ENCODE measurements around the gene NABP1.

NABP1 gene

DNA sequence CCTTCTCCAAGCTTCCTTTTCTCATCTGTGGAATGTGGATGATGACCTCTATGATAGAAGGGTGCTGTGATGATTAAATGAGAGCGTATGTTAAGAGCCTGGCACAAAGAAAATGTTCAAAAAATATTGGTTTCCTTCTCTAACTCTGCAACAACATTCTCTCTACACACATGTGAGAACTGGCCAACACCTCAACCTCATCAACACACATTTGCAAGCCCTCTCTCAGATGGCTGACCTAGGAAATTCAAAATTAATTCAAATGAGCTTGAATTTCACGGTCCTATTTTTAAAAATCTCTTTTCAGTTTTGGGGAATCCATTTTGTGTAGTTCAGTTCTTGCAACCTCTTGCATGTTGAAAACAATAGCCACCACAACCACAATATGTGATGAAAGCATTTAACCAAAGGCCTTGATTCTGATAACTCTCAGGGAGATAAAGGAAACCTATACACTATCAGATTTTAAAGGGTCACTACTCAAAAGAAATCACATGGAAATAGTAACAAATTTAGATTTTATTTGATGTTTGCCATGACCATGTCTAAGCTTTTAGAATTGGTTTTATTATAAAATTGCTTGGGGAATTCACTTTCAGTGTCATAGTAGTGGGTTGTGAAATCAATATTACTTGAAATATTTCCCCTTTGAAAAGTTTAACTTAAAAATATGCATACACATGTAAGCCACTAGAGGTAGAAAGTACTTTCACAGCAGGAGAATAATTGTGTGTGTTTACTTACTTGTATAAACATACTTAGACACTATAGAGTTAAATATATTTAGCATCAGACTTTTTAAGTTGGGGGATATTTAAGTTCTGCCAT, 16.6 kb upstream of the NABP1 start:
- no peaks in the 10 kb centered on the region for H3K9me3 Mint-ChIP-seq
- TF ChIP-seq, protein P1, sequence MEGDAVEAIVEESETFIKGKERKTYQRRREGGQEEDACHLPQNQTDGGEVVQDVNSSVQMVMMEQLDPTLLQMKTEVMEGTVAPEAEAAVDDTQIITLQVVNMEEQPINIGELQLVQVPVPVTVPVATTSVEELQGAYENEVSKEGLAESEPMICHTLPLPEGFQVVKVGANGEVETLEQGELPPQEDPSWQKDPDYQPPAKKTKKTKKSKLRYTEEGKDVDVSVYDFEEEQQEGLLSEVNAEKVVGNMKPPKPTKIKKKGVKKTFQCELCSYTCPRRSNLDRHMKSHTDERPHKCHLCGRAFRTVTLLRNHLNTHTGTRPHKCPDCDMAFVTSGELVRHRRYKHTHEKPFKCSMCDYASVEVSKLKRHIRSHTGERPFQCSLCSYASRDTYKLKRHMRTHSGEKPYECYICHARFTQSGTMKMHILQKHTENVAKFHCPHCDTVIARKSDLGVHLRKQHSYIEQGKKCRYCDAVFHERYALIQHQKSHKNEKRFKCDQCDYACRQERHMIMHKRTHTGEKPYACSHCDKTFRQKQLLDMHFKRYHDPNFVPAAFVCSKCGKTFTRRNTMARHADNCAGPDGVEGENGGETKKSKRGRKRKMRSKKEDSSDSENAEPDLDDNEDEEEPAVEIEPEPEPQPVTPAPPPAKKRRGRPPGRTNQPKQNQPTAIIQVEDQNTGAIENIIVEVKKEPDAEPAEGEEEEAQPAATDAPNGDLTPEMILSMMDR (IDR thresholded peaks at IDR 0.05; ENCODE audit: unreplicated experiment in 3 of 3) = no peak
- H3K27ac Mint-ChIP-seq = no peak overlapping the region
- no peak overlapping the region for H3K4me3 Mint-ChIP-seq
- no peaks in the 10 kb centered on the region for H3K4me1 Mint-ChIP-seq
- H3K36me3 Mint-ChIP-seq (ENCODE audit: low read depth) = no peaks in the 10 kb centered on the region
- H3K27me3 Mint-ChIP-seq (ENCODE audit: low read depth) = no peaks in the 10 kb centered on the region

DNA sequence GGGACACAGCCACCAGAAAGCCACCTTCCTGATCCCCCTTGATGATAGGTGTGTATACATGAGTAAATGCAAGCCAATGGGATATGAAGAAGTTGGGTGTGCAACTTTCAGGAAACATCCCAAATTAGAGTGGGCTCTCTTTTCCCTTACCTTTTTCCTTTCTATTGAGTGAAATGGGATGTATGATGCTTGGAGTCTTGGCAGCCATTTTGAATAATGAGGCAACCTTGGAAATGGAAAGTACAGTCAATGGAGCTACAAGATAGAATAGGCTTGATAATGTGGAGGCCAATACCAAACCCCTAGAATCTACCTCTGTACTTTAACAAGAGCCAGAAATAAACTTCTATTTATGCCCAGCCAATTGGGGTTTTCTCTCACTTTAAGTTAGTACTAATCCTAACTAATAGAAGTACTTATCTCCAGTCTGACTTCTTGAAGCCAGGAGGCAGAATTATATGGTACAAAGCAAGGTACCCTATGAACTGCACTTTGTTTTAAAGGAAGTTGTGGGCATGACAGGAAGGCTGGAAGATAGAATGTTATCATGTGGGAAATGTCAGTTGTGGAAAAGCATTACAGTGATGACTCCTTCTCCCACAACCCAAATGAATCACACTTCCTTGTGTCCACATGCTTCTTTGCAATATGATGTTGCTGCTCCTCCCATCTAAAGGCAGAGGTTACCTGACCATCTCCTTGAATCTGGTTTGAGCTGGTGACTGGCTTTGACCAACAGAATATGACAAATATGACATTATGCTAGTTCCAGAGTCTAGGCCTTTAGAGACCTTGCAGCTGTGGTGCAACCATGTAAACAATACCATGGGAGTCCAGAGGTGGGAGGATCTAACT, 12.9 kb upstream of the NABP1 start:
- Mint-ChIP-seq H3K27ac (no peak overlapping the region), H3K36me3 (ENCODE audit: low read depth) (no peaks in the 10 kb centered on the region), H3K9me3 (no peaks in the 10 kb centered on the region), H3K27me3 (ENCODE audit: low read depth) (no peaks in the 10 kb centered on the region), H3K4me3 (no peak overlapping the region), H3K4me1 (no peaks in the 10 kb centered on the region)
- TF ChIP-seq, protein P1 (IDR thresholded peaks at IDR 0.05; ENCODE audit: unreplicated experiment in 3 of 3) = no peak

DNA sequence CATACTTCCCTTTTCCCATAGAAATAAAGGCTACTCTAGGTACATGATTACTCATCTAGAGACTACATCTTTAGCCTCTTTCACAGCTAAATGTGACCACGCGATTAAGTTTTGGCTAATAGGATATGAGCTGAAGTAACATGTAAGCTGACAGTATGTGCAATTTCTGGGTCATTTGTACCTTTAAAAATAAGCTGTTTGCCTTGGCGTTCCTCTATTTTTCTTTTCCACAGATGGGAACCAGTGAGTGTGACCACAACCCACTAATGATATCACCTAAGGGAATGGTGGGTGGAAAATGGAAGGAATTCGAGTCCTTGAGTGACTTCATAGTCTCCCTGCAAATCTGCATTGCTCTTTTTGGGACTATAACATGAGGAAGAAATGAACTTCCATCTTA, 11.7 kb upstream of the NABP1 start:
- Mint-ChIP-seq H3K36me3 (ENCODE audit: low read depth) (no peaks in the 10 kb centered on the region), H3K27ac (no peak overlapping the region), H3K4me1 (no peaks in the 10 kb centered on the region), H3K4me3 (no peak overlapping the region), H3K9me3 (no peaks in the 10 kb centered on the region), H3K27me3 (ENCODE audit: low read depth) (no peaks in the 10 kb centered on the region)
- TF ChIP-seq, protein P1 (IDR thresholded peaks at IDR 0.05; ENCODE audit: unreplicated experiment in 3 of 3) = no peak

DNA sequence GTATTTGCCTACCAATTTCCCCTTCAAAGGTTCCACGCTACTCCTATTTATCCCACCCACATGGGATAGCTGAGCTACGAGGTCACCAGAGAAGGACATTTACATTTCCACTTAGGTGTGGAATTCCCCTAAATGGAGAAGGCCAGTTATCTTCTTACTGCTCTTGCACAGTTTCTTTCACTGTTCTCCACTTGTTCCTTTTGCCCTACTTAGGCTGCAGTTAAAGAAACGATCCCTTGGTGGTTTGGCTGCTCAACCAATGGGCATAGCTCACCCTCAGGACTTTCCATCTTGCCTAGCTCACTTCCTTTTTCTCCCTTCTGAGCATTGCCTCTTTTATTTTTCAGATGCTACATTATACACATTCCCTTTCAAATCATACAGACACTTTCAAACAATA, 11.2 kb upstream of the NABP1 start:
- no peaks in the 10 kb centered on the region for H3K36me3 Mint-ChIP-seq (ENCODE audit: low read depth)
- no peak overlapping the region for H3K4me3 Mint-ChIP-seq
- TF ChIP-seq, protein P1 (IDR thresholded peaks at IDR 0.05; ENCODE audit: unreplicated experiment in 3 of 3) = no peak
- H3K4me1 Mint-ChIP-seq = no peaks in the 10 kb centered on the region
- H3K9me3 Mint-ChIP-seq = no peaks in the 10 kb centered on the region
- no peaks in the 10 kb centered on the region for H3K27me3 Mint-ChIP-seq (ENCODE audit: low read depth)
- H3K27ac Mint-ChIP-seq = no peak overlapping the region

- H3K4me3 Mint-ChIP-seq = no peak overlapping the region
- no peaks in the 10 kb centered on the region for H3K4me1 Mint-ChIP-seq
- no peak overlapping the region for H3K27ac Mint-ChIP-seq
- TF ChIP-seq, protein P1 (IDR thresholded peaks at IDR 0.05; ENCODE audit: unreplicated experiment in 3 of 3) = no peak
- no peaks in the 10 kb centered on the region for H3K27me3 Mint-ChIP-seq (ENCODE audit: low read depth)
- no peaks in the 10 kb centered on the region for H3K36me3 Mint-ChIP-seq (ENCODE audit: low read depth)
- peaks cover 3% of the 10 kb centered on the region for H3K9me3 Mint-ChIP-seq
Measured at GRCh38 chr2:191670076-191670475, 7.9 kb upstream of the NABP1 start.
